IPS-18c (cell line): ENCODE results near the gene KCNA4.
A peak's percentile ranks its signal among the peaks of the same experiment; 100 is the strongest.
"Not testable (repeated sequence)": the region's sequence is repeated elsewhere in the genome, so short reads cannot be mapped to it uniquely, and the experiment has no call there.

ENCODE experiments used
- H3K4me3 ChIP-seq: 2 replicates; pipeline ENCODE4 v1.7.0; 2013; ENCODE audit warnings: low read depth, mild to moderate bottlenecking, low read length, moderate library complexity; ENCODE audit not compliant: insufficient read depth
- H3K9me3 ChIP-seq: one replicate; pipeline ENCODE4 v1.6.1; 2013; ENCODE audit warnings: mild to moderate bottlenecking, low read length, moderate library complexity; ENCODE audit not compliant: control insufficient read depth, insufficient read depth

The KCNA4 gene

GRCh38 chr11:30016588-30017363, at the start of gene KCNA4:
TSS of gene KCNA4 (minus strand) at chr11:30017030. CDS start at chr11:30012678, 4,352 bp downstream.
- Histone ChIP-seq H3K9me3 (peaks cover 2% of the 10 kb centered on the region), H3K4me3 (peak within 1 kb of the TSS; percentile 47)

- peaks cover 2% of the 10 kb centered on the region for H3K9me3 ChIP-seq
Measured at GRCh38 chr11:30062103-30062502, 45.3 kb upstream of the KCNA4 start.

DNA sequence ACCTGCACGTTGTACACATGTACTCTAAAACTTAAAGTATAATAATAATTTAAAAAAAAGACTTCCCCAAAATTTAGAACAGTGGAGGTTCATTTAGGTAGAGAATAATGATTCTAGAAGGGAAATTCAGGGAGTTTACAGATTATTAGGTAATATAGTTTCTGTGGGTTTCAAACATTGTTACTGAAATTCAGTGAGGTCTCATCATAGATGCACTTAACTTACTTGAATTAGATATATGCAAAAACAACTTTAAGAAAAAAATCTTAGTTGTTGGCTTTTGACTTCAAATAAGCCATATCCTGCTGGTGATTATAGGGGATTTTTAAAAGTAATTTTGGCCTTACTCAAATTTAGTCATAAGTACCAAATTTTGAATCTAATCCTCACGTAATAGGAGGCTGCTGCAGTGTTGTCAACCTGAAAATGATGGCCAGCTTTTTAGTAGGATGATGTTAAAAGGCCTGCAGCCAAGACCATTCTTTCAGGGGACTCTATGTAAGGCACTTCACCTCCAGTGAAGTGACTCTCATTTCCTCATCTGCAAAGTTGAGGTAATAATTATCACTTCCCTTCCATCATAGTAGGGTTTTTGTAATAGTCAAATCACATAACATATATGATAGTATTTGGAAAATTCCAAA, 42.5 kb upstream of the KCNA4 start:
- Histone ChIP-seq H3K4me3 (no peak overlapping the region), H3K9me3 (peaks cover 2% of the 10 kb centered on the region)

More at GRCh38 chr11:30062103-30062502, 45.3 kb upstream of the KCNA4 start:
- no peak overlapping the region for H3K4me3 ChIP-seq

DNA sequence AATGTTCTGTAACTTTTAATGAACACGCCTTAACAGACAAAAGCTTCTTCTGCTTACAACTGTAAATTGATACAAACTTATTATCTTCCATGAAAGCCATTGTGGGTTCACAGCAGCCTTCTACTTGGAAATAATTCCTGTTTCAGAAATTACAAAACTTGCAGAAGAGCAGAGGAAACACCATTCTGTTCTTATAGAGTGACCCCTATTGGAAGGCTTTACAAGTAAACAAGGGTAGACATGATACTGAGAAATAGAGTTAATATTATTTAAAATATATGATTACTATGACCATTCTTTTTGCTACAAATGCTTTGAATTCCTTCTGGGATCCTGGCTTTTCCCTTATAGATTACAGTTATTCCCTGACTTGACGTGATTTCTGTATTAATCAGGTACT, 32.4 kb upstream of the KCNA4 start:
- Histone ChIP-seq H3K4me3 (no peak overlapping the region), H3K9me3 (peaks cover 2% of the 10 kb centered on the region)

- H3K9me3 ChIP-seq = peaks cover 2% of the 10 kb centered on the region
- no peak overlapping the region for H3K4me3 ChIP-seq
Measured at GRCh38 chr11:30046578-30046945, 29.7 kb upstream of the KCNA4 start.

DNA sequence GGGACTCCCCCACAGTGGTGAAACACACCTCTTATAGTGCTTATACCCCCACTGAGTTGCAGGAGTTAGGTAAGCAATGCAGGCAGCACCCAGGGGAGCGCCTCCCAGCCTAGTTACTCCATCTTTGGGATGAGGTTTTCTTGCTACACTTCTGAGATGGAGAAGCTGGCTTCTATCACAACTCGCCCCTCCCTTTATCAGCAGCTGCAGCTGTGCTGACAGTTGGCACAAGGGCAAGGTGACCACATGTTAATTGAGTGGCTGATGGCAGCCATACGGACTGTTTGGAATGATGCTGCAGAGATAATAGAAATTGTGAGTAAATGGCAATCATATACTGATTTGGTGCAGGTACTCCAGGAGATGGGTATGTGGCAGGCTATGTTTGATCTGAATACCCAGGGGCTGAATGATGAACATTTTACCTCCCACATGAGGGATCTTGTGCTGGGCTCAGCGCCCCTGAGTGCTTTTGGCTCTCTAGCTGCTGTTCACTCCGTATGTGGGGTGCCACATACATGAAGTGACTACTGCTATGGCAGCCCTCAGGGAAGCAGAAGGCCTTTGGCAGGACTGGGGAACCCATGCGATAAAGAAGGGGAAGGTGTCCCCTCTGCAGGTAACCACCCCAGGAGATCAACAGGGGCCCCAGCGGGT, 29.2 kb upstream of the KCNA4 start:
- H3K4me3 ChIP-seq = no peak overlapping the region

GRCh38 chr11:30045144-30045543, 28.3 kb upstream of the KCNA4 start:
- no peak overlapping the region for H3K4me3 ChIP-seq
- peaks cover 2% of the 10 kb centered on the region for H3K9me3 ChIP-seq

More for the DNA sequence above, 29.2 kb upstream of the KCNA4 start:
- peaks cover 2% of the 10 kb centered on the region for H3K9me3 ChIP-seq

GRCh38 chr11:30041171-30041570, 24.3 kb upstream of the KCNA4 start:
- Histone ChIP-seq H3K4me3 (no peak overlapping the region), H3K9me3 (peaks cover 2% of the 10 kb centered on the region)

GRCh38 chr11:30034746-30035145, 17.9 kb upstream of the KCNA4 start:
- H3K4me3 ChIP-seq = not testable (repeated sequence)

DNA sequence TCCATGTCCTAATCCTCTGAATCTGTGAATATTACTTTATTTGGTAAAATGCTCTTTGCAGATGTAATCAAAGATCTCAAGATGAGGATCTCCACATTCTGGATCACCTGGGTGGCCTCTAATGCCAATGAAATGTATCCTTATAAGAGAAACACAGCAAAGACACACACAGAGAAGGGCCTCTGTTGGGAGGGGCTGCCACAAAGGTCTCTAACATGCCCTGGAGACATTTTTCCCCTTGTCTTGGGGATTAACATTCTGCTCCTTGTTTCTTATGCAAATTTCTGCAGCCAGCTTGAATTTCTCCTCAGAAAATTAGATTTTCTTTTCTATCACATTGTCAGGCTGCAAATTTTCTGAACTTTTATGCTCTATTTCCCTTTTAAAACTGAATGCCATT, 17.3 kb upstream of the KCNA4 start:
- H3K9me3 ChIP-seq, H3K4me3 ChIP-seq: not testable (repeated sequence)

More at GRCh38 chr11:30034746-30035145, 17.9 kb upstream of the KCNA4 start:
- H3K9me3 ChIP-seq = not testable (repeated sequence)

GRCh38 chr11:30025396-30026139, 8.7 kb upstream of the KCNA4 start:
- Histone ChIP-seq H3K9me3 (peaks cover 2% of the 10 kb centered on the region), H3K4me3 (no peak overlapping the region)

DNA sequence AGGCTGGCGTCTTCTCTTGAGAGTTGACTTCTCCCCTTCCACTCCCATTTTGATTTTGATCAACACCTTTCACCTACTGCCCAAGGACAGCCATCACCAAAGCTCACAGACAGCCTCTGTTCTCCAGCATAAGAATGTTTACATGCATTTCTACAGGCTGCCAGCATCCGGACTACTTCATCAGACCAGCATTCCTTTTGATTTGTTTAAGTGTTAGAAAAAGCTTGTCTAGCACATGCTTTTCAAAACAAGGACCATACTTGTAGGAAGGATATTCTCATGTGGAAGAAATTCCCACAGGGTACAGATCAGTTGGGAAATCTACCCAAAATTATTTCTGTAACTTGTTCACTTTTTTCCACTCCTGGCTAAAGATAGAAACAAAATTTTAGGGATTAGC, 6.2 kb upstream of the KCNA4 start:
- Histone ChIP-seq H3K4me3 (no peak overlapping the region), H3K9me3 (peaks cover 2% of the 10 kb centered on the region)

- Histone ChIP-seq H3K4me3 (no peak overlapping the region), H3K9me3 (peaks cover 2% of the 10 kb centered on the region)
Measured at GRCh38 chr11:30019481-30019880, 2.7 kb upstream of the KCNA4 start.

DNA sequence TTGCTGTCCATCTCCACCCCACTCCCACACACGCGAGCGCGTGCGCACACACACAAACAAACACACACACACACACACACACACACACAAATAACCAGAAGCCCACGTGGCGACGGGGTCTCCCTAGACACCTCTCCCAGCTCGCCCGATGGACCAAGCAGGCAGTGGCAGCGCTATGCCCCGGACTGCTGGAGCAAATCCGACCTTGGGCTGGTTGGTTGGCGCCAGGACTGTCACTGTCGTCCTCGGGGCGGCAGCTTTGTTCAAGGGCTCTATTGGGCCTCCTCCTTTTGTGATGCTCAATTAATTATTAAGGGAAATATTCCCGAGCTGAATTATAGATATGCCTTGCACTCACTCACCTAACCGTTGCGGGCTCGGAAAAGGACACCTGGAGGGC, 1.7 kb upstream of the KCNA4 start:
- H3K9me3 ChIP-seq = peaks cover 2% of the 10 kb centered on the region
- H3K4me3 ChIP-seq = no peak overlapping the region

GRCh38 chr11:30017445-30017895, 640 bp upstream of the KCNA4 start:
- Histone ChIP-seq H3K4me3 (peak overlapping the region; percentile 47), H3K9me3 (peaks cover 2% of the 10 kb centered on the region)

GRCh38 chr11:30015725-30016412, 961 bp downstream of the KCNA4 start:
- Histone ChIP-seq H3K9me3 (no peaks in the 10 kb centered on the region), H3K4me3 (peak overlapping the region; percentile 28; the same call in 1 of the 2 replicates)

- Histone ChIP-seq H3K9me3 (no peaks in the 10 kb centered on the region), H3K4me3 (no peak overlapping the region)
Measured at GRCh38 chr11:30012346-30012745, 4.5 kb downstream of the KCNA4 start.
